C4-2B (cell line): Measurements from ENCODE around the gene DYNLL1.

Source experiments
- ZFX ChIP-seq: fragments of 450-650 bp; IDR thresholded peaks from 2 replicates; pipeline ENCODE4 v1.6.1; 2017
- TF ChIP-seq, protein P1 (sequence below): fragments of 450-650 bp; conservative IDR thresholded peaks from 2 replicates; pipeline ENCODE4 v1.5.1; 2017; ENCODE audit warnings: mild to moderate bottlenecking

DNA sequence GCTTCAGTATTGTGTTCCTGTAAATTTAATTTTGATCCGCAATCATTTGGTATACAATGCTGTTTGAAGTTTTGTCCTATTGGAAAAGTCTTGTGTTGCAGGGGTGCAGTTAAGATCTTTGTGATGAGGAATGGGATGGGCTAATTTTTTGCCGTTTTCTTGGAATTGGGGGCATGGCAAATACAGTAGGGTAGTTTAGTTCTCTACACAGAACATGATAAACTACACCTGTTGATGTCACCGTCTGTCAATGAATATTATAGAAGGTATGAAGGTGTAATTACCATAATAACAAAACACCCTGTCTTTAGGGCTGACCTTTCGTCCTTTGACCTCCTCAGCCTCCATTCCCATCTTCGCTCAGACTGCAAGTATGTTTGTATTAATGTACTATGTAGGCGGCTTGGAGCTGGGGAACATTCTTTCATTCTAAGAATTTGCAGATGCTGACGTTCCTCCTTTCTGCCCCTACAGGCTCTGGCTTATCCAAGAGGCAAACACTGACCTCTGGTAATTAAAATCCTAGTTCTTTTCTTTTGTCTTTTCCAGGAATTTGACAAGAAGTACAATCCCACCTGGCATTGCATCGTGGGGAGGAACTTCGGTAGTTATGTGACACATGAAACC lies 1.7 kb downstream of the DYNLL1 start:
- TF ChIP-seq, protein P1, sequence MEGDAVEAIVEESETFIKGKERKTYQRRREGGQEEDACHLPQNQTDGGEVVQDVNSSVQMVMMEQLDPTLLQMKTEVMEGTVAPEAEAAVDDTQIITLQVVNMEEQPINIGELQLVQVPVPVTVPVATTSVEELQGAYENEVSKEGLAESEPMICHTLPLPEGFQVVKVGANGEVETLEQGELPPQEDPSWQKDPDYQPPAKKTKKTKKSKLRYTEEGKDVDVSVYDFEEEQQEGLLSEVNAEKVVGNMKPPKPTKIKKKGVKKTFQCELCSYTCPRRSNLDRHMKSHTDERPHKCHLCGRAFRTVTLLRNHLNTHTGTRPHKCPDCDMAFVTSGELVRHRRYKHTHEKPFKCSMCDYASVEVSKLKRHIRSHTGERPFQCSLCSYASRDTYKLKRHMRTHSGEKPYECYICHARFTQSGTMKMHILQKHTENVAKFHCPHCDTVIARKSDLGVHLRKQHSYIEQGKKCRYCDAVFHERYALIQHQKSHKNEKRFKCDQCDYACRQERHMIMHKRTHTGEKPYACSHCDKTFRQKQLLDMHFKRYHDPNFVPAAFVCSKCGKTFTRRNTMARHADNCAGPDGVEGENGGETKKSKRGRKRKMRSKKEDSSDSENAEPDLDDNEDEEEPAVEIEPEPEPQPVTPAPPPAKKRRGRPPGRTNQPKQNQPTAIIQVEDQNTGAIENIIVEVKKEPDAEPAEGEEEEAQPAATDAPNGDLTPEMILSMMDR: no peak
- TF ChIP-seq ZFX: no peak
